Measurements from ENCODE around the gene RSPH1. TPM values are rescaled to one million over a fixed set of nuclear protein-coding genes. Genes with fewer than 3 reads are reported as not detected.

RSPH1 gene
- total RNA-seq, 1 experiment from 2014 or later: 1.5 TPM

DNA sequence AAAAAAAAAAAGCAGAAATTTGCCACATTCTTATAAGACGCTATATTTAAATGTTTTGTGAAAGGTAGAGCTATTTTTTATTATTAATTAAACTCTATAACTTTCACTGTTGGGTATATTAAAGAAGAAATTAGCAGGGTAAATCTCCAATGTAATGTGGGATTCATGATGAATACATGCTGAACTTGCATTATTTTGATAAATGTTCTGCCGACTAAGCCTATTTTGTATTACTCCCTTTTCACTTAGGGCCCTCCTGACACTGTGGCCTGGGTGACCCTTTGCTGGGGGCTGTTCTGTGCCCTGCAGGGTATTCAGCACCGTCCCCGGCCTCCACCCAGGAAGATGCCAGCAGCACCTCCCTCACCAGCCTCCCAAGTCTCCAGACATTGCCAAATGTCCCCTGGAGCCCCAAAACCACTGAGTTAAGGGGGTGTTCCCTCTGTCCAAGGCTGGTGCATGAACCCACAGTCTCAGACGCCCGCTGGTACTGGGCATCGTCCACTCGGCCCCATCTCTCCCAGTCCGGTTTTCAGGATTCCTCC is 22.5 kb downstream of the RSPH1 start (continued):
- TF ChIP-seq, protein P1, sequence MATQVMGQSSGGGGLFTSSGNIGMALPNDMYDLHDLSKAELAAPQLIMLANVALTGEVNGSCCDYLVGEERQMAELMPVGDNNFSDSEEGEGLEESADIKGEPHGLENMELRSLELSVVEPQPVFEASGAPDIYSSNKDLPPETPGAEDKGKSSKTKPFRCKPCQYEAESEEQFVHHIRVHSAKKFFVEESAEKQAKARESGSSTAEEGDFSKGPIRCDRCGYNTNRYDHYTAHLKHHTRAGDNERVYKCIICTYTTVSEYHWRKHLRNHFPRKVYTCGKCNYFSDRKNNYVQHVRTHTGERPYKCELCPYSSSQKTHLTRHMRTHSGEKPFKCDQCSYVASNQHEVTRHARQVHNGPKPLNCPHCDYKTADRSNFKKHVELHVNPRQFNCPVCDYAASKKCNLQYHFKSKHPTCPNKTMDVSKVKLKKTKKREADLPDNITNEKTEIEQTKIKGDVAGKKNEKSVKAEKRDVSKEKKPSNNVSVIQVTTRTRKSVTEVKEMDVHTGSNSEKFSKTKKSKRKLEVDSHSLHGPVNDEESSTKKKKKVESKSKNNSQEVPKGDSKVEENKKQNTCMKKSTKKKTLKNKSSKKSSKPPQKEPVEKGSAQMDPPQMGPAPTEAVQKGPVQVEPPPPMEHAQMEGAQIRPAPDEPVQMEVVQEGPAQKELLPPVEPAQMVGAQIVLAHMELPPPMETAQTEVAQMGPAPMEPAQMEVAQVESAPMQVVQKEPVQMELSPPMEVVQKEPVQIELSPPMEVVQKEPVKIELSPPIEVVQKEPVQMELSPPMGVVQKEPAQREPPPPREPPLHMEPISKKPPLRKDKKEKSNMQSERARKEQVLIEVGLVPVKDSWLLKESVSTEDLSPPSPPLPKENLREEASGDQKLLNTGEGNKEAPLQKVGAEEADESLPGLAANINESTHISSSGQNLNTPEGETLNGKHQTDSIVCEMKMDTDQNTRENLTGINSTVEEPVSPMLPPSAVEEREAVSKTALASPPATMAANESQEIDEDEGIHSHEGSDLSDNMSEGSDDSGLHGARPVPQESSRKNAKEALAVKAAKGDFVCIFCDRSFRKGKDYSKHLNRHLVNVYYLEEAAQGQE (IDR thresholded peaks at IDR 0.05; ENCODE audit: low read depth): no peak
- no peak for TF ChIP-seq RAD21 (IDR thresholded peaks at IDR 0.05; ENCODE audit: low read depth)
- TF ChIP-seq ZNF274 (IDR thresholded peaks at IDR 0.05; ENCODE audit: low read depth, low read length): no peak

DNA sequence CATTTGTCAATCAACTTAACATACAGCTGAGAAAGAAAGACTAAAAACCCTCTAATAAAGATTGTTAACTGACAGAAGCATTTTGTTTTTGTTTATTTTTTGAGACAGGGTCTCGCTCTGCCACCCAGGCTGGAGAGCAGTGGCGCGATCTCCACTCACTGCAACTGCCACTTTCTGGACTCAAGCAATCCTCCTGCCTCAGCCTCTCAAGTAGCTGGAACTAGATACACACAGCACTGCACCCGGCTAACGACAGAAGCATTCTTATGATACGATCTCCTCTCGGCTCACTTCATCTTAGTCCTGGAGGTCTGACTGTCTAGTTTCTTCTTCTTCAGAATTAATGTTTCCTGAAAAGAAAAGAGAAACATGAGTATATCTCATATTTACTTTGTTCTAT is 23.5 kb downstream of the RSPH1 start:
- BruUV-seq (replicated peaks): no TSS peak
- intact Hi-C loops (cut with micrococcal nuclease): no loop called here
- POLR2A ChIA-PET: no interaction called here
- Histone ChIP-seq H3K4me2 (ENCODE audit: low read length) (no peak overlapping the region), H3K27me3 (ENCODE audit: insufficient read depth, low read length) (no peaks in the 10 kb centered on the region), H3K9me2 (ENCODE audit: insufficient read depth) (no peaks in the 10 kb centered on the region), H3K36me3 (ENCODE audit: control insufficient read depth in 1 of 2, insufficient read depth in 2 of 2, low read length in 2 of 2) (no peaks in the 10 kb centered on the region), H4K20me1 (ENCODE audit: insufficient read depth) (no peaks in the 10 kb centered on the region), H3K27ac (ENCODE audit: low read depth, low read length) (no peak overlapping the region), H3K9ac (ENCODE audit: low read length) (no peak overlapping the region), H2AFZ (ENCODE audit: low read depth, low read length, poor library complexity, severe bottlenecking) (no peak overlapping the region), H3K4me3 (replicated peaks in 1 of 2; ENCODE audit: low read depth in 1 of 2, low read length in 2 of 2) (no peak overlapping the region), H3K79me2 (ENCODE audit: insufficient read depth, low read length) (no peaks in the 10 kb centered on the region), H3K9me3 (ENCODE audit: control insufficient read depth in 1 of 2, insufficient read depth in 1 of 2, low read depth in 1 of 2, low read length in 2 of 2) (no peaks in the 10 kb centered on the region), H3K4me1 (ENCODE audit: control insufficient read depth in 1 of 2, insufficient read depth in 2 of 2, low read length in 2 of 2) (peaks cover 12 to 20% of the 10 kb centered on the region in 2 experiments)
- no peak for DNase-seq (ENCODE audit: low read depth, low spot score)
- RAD21 ChIA-PET (ENCODE audit: low non-redundant PET in 1 of 2, low total read pairs in 2 of 2, uncharacterized antibody in 2 of 2, unreplicated experiment in 2 of 2): no interaction called here
- no peak for ATAC-seq
- CTCF ChIA-PET: no interaction called here
- TF ChIP-seq SIN3A (IDR thresholded peaks at IDR 0.05; ENCODE audit: low read depth) (no peak), JUND (IDR thresholded peaks at IDR 0.05) (no peak), ZFX (IDR thresholded peaks at IDR 0.05) (no peak), CBX3 (IDR thresholded peaks at IDR 0.05; ENCODE audit: low read depth) (no peak), EGR1 (IDR thresholded peaks at IDR 0.05; ENCODE audit: low read depth) (no peak), EZH2 (IDR thresholded peaks at IDR 0.05) (no peak), SRF (IDR thresholded peaks at IDR 0.05; ENCODE audit: low read depth) (no peak), ELF1 (IDR thresholded peaks at IDR 0.05; ENCODE audit: borderline replicate concordance, low read depth) (no peak), POLR2AphosphoS5 (IDR thresholded peaks at IDR 0.05; ENCODE audit: low read depth, low read length) (no peak), TCF7L2 (IDR thresholded peaks at IDR 0.05; ENCODE audit: borderline replicate concordance, extremely low read depth, insufficient read depth, insufficient read length) (no peak), RAD21 (IDR thresholded peaks at IDR 0.05; ENCODE audit: low read depth) (no peak), YY1 (IDR thresholded peaks at IDR 0.05; ENCODE audit: extremely low read depth, insufficient replicate concordance, low read depth, low read length) (no peak), POLR2A (IDR thresholded peaks at IDR 0.05; ENCODE audit: borderline replicate concordance, extremely low read depth, insufficient read depth, insufficient read length) (no peak), ZNF274 (IDR thresholded peaks at IDR 0.05; ENCODE audit: low read depth, low read length) (no peak)
- TF ChIP-seq, protein P2, sequence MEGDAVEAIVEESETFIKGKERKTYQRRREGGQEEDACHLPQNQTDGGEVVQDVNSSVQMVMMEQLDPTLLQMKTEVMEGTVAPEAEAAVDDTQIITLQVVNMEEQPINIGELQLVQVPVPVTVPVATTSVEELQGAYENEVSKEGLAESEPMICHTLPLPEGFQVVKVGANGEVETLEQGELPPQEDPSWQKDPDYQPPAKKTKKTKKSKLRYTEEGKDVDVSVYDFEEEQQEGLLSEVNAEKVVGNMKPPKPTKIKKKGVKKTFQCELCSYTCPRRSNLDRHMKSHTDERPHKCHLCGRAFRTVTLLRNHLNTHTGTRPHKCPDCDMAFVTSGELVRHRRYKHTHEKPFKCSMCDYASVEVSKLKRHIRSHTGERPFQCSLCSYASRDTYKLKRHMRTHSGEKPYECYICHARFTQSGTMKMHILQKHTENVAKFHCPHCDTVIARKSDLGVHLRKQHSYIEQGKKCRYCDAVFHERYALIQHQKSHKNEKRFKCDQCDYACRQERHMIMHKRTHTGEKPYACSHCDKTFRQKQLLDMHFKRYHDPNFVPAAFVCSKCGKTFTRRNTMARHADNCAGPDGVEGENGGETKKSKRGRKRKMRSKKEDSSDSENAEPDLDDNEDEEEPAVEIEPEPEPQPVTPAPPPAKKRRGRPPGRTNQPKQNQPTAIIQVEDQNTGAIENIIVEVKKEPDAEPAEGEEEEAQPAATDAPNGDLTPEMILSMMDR (IDR thresholded peaks at IDR 0.05 in 2 of 3, conservative IDR thresholded peaks at IDR 0.05 in 1 of 3; ENCODE audit: borderline replicate concordance in 1 of 3, insufficient read depth in 1 of 3, low read depth in 2 of 3, low read length in 2 of 3): no peak
- TF ChIP-seq, protein P3, sequence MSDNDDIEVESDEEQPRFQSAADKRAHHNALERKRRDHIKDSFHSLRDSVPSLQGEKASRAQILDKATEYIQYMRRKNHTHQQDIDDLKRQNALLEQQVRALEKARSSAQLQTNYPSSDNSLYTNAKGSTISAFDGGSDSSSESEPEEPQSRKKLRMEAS (IDR thresholded peaks at IDR 0.05): no peak
- TF ChIP-seq, protein P1 (IDR thresholded peaks at IDR 0.05; ENCODE audit: low read depth): no peak
